Activated CD4-positive, CD25-positive, alpha-beta regulatory T cell (primary cell): ENCODE data around the gene ADAM15.

Source experiments
- DNase-seq, 4 experiments: peaks; one replicate each; lab custom pipeline; 2025; lab: John Stamatoyannopoulos, UW

The ADAM15 gene, protein sequence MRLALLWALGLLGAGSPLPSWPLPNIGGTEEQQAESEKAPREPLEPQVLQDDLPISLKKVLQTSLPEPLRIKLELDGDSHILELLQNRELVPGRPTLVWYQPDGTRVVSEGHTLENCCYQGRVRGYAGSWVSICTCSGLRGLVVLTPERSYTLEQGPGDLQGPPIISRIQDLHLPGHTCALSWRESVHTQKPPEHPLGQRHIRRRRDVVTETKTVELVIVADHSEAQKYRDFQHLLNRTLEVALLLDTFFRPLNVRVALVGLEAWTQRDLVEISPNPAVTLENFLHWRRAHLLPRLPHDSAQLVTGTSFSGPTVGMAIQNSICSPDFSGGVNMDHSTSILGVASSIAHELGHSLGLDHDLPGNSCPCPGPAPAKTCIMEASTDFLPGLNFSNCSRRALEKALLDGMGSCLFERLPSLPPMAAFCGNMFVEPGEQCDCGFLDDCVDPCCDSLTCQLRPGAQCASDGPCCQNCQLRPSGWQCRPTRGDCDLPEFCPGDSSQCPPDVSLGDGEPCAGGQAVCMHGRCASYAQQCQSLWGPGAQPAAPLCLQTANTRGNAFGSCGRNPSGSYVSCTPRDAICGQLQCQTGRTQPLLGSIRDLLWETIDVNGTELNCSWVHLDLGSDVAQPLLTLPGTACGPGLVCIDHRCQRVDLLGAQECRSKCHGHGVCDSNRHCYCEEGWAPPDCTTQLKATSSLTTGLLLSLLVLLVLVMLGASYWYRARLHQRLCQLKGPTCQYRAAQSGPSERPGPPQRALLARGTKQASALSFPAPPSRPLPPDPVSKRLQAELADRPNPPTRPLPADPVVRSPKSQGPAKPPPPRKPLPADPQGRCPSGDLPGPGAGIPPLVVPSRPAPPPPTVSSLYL

DNA sequence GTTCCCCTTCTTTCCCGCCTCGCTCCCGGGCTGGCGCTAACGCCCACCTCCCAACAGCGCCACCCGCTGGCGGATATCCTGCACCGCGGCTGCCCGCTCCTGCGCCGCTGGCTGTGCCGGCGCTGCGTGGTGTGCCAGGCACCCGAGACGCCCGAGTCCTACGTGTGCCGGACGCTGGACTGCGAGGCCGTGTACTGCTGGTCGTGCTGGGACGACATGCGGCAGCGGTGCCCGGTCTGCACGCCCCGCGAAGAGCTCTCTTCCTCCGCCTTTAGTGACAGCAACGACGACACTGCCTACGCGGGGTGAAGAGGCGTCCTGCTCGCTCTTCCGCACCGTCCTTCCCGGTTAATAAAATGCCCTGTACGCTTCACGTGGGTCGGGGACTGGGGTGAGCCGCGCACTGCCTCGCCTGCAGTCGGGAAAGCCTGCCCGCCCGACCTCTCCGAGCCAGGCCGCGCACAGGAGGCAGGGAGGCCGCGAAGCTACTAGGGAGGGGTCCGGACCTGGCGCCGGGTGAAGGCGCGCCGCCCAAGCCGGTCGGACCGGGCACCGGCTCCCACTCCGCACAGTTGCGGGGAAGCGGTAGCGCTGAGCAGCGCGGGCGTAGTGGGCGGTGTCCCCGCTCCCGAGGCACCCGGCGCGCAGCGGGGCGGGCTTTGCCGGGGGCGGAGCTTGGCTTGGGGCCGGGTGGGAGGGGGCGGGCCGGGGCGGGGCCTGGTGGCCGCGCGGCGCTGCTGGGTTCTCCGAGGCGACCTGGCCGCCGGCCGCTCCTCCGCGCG is at the start of gene ADAM15:
Gene ADAM15 (plus strand): TSS at position 757 of the 782 bp plus-strand sequence. CDS start 71 bp downstream, outside the sequence.
- DNase-seq = peak; percentile 64 to 70 (median 68)

- DNase-seq = no peak
These were observed 49.8 kb upstream of the ADAM15 start for GRCh38 chr1:155001425-155001674.

DNA sequence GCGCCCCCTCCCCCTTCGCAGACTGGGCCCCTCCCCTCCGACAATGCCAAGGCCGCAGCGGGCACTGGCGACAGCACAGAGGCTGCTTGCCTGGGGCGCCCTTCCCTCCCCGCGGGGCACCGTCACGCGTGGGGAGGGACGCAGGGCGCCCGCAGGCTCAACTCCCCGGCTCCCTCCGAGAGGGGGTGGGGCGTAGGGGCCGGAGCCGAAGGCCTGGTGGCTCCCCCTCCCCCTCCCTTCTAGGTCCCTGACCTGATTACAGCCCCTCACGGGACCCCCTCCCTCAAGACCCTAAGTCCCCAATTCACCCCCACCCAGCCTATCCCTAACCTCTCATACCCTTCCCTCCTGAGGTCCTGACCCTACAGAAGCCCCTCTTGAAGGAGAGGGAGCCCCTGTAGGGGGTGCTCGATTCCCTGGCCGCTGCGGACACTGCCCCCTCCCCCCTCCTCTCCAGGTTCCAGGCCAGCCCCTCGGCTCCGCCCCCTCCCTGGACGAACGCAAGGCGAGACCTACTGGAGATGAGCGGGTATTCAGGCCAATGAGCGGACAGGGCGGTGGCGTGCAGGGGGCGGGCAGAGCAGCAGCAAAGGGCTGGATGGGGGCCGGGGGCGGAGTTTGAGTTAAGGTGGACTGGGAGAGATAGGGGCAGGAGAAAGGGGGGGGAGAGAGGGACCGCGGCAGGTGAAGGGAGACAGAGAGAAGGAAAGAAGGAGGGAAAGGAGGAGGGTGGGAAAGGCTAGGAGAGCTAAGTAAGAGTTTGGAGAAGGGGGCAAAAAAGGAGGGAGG is 49.2 kb upstream of the ADAM15 start:
- DNase-seq = peak; percentile 94 to 97 (median 96)

DNA sequence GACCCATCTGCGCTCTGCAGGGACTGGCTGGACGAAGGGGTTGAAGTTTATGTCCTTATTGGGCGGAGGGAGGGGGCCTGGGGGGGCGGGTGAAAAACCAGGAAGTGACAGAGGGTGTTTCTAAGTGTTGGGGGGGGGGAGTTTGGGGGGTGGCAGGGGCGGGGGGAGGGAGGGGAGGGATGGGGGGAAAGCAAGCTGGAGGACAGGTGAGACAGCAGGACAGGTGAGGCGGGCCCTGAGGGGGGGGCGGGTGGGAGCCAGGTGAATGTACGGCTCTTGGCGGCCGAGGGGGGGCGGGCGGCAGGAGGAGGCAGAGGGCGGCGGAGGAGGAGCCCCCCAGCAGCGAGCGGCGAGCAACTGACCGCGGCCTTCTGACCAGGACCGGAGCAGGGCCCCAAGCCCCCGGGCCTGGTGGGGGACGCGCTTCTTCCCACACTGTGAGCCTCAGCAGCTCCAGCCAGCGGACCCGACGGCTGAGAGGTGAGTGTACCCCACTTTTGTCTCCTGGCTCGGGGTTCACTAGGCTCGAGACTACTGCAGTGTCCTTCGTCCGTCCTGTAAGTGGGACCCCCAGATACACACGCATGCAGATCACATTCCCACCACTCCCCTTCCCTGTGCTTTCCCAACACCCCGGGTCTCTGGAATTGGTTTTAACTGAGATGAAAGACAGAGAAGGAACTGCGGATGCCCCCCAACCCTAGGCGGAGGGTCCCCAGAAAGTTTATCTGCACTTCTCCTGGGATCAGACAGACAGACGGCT is 48.5 kb upstream of the ADAM15 start, which contains the start of gene ZBTB7B:
Gene ZBTB7B (plus strand): TSS at position 339 of the 763 bp plus-strand sequence. CDS start 11,859 bp downstream, outside the sequence.
- DNase-seq = no peak

GRCh38 chr1:155003227-155003765 is 47.8 kb upstream of the ADAM15 start:
- DNase-seq = no peak

DNA sequence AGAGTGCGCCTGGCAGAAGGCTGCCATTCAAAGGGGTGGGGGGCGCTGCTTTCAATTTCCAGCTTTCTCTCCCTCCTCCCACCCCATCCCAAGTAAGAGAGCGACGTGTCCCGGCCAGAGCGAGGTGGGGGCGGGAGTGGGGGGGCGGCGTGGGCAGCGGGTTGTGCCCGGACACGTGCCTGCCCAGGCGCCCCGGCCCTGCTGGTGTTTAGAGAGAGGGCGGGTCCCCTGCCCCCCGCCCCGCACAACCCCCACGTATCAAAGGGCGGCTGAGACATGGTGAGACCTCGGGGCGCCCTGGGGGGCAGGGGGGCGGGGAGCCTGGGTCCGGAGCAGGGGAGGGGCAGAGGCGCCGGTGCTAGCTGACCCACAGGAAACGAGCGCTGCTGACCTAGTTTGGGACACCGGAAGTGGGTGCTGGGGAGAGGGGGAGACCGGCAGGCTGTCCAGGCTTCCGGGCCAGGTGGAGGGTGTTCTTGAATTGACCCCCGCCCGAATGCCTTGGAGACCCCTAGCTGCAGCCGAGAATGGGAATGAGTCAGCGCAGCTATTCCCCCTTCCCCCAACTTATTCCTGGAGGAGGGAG is 47.3 kb upstream of the ADAM15 start:
- no peak for DNase-seq

- DNase-seq = no peak
These were observed 46.6 kb upstream of the ADAM15 start for GRCh38 chr1:155004352-155005075.

DNA sequence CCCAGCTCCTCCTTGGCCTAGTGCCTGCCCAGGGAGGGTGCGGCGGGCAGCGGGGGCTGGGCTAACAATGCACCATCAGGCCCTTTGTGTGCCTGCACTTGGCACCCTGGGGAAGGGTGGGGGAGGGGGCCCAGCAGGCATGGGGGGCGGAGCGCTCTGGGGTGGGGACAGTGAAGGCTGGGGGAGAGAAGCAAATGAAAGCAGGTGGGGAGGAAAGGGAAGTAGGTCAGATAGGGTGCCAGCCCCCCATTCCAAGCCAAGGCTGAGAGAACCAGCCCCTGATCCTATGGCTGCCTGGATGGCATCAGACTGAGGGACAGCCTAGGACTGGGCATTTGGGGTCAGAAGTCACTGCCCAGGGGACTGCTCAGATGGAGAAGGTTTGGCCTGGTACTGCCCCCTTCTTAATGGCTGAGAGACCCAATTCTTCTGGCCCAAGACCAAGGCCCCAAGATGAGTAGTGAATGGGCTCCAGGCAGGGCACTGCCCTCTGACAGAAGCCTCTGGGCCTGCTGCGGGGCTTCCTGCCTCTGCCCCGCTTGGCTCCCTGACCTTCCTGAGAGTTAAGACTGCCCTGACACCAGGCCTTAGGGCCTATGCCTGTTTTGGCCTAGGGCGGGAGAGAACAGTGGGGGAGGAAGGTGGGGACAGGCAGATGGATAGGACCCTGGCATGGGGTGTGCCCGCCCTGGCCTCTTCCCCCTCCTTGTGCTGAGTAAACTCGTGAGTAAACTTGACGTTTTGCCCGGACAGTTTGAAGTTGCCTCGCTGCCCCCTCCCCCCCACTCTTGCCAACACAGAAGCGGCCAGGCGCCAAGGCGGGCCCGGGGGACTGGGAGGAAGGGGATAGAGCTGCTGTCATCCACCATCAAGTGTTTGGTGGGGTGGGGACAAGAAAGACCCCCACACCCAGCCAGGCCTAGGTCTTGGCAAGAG is 45.8 kb upstream of the ADAM15 start:
- no peak for DNase-seq

- no peak for DNase-seq
These were observed 44.5 kb upstream of the ADAM15 start for GRCh38 chr1:155006601-155007101.

DNA sequence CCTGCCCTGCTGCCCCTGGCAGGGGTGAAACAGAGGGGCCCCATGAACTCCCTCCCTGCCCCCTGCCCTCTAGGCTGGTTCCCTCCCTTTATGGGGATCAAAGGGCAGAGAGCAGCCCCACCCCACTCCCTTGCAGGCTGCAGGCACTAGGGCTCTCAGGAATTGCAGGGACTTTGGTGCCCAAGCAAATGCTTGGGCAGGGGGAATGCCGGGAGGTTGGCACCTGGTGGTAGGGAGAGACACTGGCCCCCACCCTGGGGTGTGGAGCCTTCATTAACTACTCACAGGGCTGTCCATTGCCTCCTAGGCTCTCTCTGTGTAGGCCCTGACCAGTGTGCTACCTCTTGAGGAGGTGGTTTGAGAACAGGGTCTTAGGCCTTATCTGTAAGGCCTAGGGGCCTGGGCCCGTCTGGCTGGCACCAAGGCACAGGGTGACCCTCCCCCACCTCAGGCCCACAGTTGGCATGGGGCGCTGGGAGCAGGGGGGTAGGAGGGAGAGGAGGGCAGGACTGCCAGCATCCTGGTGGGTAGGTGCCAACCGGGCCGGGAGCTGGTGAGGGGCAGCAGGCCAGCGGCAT is 43.8 kb upstream of the ADAM15 start:
- DNase-seq = no peak

GRCh38 chr1:155008015-155008941 is 42.8 kb upstream of the ADAM15 start:
- no peak for DNase-seq

GRCh38 chr1:155009221-155009711 is 41.9 kb upstream of the ADAM15 start:
- no peak for DNase-seq

DNA sequence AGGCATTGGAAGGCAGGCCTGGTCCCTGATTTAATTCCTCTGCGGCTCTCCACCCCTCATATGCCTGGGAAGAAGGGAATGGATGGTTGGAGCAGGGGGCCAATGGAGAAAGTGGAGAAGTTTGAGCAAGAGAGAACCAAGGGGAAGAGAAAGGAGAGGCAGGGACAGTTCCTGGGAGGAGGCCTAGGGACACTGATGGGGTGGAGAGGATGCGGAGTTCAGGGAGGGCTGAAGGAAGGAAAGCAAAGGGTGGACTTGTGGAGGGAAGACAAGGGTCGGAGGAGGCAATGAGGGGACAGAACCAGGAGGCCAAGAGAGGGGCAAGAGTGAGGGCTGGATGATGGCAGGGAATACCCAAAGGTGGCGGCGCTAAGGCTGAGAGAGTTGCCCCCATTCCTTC is 41.4 kb upstream of the ADAM15 start:
- no peak for DNase-seq

DNA sequence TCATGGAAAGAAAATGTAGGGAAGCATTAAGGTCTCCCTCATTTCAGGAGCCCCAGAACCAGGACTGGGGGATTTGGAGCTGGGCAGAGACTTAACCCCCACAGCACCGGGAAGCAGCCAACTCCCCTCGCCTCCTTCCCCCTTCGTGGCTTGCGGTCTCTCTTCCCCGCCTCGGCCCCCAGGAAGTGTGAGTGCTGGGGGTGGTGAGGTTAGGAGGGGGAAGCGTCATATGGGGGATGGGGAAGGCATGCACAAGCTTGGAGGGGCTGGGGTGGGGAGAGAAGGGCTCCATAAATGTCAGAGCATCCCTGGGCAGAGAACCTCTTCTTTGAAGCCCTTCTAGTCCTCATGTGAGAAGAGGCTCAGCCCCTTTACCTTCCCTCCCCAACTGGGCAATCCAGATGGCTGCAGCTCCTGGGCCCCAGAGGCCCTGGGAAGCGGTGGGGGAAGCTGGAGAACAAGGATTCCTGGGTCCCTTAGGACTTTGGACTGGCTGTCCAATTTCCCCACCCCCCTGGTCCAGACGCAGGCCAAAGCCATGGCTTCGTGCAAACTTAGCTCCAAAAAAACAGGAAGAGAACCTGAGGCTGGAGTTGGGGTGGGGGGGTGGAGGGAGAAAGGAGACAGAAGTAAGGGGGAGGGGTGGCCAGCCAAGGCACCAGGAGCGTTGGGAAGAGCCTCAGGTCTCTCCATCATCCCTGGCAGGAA is 40.8 kb upstream of the ADAM15 start:
- no peak for DNase-seq

GRCh38 chr1:155011004-155011416 is 40.1 kb upstream of the ADAM15 start:
- no peak for DNase-seq
